Measurements from ENCODE around the gene LENG1. TPM values are rescaled to one million over a fixed set of nuclear protein-coding genes. Genes with fewer than 3 reads are reported as not detected.

Gene LENG1
- total RNA-seq, 2 donors from 2014 or later: 3.6 to 4.0 TPM

- Histone ChIP-seq H3K9me3 (ENCODE audit: control insufficient read depth, low read length) (no peaks in the 10 kb centered on the region), H3K9ac (ENCODE audit: extremely low read depth, low read length, poor library complexity, severe bottlenecking) (no peak overlapping the region), H3K27me3 (ENCODE audit: control insufficient read depth, insufficient read depth, low read length, poor library complexity, severe bottlenecking) (no peaks in the 10 kb centered on the region), H3K27ac (ENCODE audit: low read depth, low read length) (no peak overlapping the region), H3K4me1 (ENCODE audit: control insufficient read depth, insufficient read depth, low read length) (no peaks in the 10 kb centered on the region), H3K36me3 (ENCODE audit: control insufficient read depth, insufficient read depth, low read length) (peaks cover 80% of the 10 kb centered on the region), H3K4me3 (ENCODE audit: low read length) (no peak overlapping the region)
- H3K27me3 Mint-ChIP-seq (ENCODE audit: insufficient read depth): no peaks in the 10 kb centered on the region
- no peak for TF ChIP-seq CTCF (conservative IDR thresholded peaks at IDR 0.05)
- 90 to 98% methylated on average over 9 to 10 of the region's 10 CpGs for WGBS, 2 experiments (ENCODE audit: insufficient coverage in 1 of 2, insufficient read length in 1 of 2)
- DNase-seq: no peak
- H3K4me1 Mint-ChIP-seq: no peaks in the 10 kb centered on the region
- no peak overlapping the region for H3K27ac Mint-ChIP-seq
- H3K9me3 Mint-ChIP-seq: no peaks in the 10 kb centered on the region
- peaks cover 68% of the 10 kb centered on the region for H3K36me3 Mint-ChIP-seq (ENCODE audit: low read depth)
- H3K4me3 Mint-ChIP-seq: no peak overlapping the region
Observed at GRCh38 chr19:54153731-54154326, 5.7 kb downstream of the LENG1 start.

GRCh38 chr19:54152878-54153524 is 6.5 kb downstream of the LENG1 start:
- H3K36me3 ChIP-seq (ENCODE audit: control insufficient read depth, insufficient read depth, low read length): peaks cover 81% of the 10 kb centered on the region

GRCh38 chr19:54152267-54152666 is 7.3 kb downstream of the LENG1 start:
- Mint-ChIP-seq H3K4me1 (no peaks in the 10 kb centered on the region), H3K27me3 (ENCODE audit: insufficient read depth) (no peaks in the 10 kb centered on the region), H3K9me3 (no peaks in the 10 kb centered on the region), H3K36me3 (ENCODE audit: low read depth) (peaks cover 70% of the 10 kb centered on the region), H3K27ac (no peak overlapping the region), H3K4me3 (no peak overlapping the region)
- no peaks in the 10 kb centered on the region for H3K4me1 ChIP-seq (ENCODE audit: control insufficient read depth, insufficient read depth, low read length)
- no peak for TF ChIP-seq CTCF (conservative IDR thresholded peaks at IDR 0.05)
- H3K9ac ChIP-seq (ENCODE audit: extremely low read depth, low read length, poor library complexity, severe bottlenecking): no peak overlapping the region
- DNase-seq: no peak
- no peak overlapping the region for H3K4me3 ChIP-seq (ENCODE audit: low read length)
- H3K9me3 ChIP-seq (ENCODE audit: control insufficient read depth, low read length): no peaks in the 10 kb centered on the region
- H3K36me3 ChIP-seq (ENCODE audit: control insufficient read depth, insufficient read depth, low read length): peaks cover 87% of the 10 kb centered on the region
- H3K27me3 ChIP-seq (ENCODE audit: control insufficient read depth, insufficient read depth, low read length, poor library complexity, severe bottlenecking): no peaks in the 10 kb centered on the region
- H3K27ac ChIP-seq (ENCODE audit: low read depth, low read length): no peak overlapping the region
- 94 to 97% methylated on average over 6 to 12 of the region's 12 CpGs for WGBS, 2 experiments (ENCODE audit: insufficient coverage in 1 of 2, insufficient read length in 1 of 2)

More at GRCh38 chr19:54152878-54153524, 6.5 kb downstream of the LENG1 start:
- Mint-ChIP-seq H3K27ac (no peak overlapping the region), H3K4me1 (no peaks in the 10 kb centered on the region), H3K36me3 (ENCODE audit: low read depth) (peaks cover 69% of the 10 kb centered on the region), H3K4me3 (no peak overlapping the region), H3K27me3 (ENCODE audit: insufficient read depth) (no peaks in the 10 kb centered on the region), H3K9me3 (no peaks in the 10 kb centered on the region)
- DNase-seq: no peak
- no peak overlapping the region for H3K4me3 ChIP-seq (ENCODE audit: low read length)
- no peaks in the 10 kb centered on the region for H3K4me1 ChIP-seq (ENCODE audit: control insufficient read depth, insufficient read depth, low read length)
- H3K9me3 ChIP-seq (ENCODE audit: control insufficient read depth, low read length): no peaks in the 10 kb centered on the region
- WGBS, 2 experiments (ENCODE audit: insufficient coverage in 1 of 2, insufficient read length in 1 of 2): 96% methylated on average over 9 to 25 of the region's 25 CpGs
- no peak for TF ChIP-seq CTCF (conservative IDR thresholded peaks at IDR 0.05)
- H3K27me3 ChIP-seq (ENCODE audit: control insufficient read depth, insufficient read depth, low read length, poor library complexity, severe bottlenecking): no peaks in the 10 kb centered on the region
- H3K9ac ChIP-seq (ENCODE audit: extremely low read depth, low read length, poor library complexity, severe bottlenecking): no peak overlapping the region
- no peak overlapping the region for H3K27ac ChIP-seq (ENCODE audit: low read depth, low read length)

Measured in endodermal cell (in vitro differentiated cells).